ENCODE data around the gene LDLR. TPM values are rescaled to one million over a fixed set of nuclear protein-coding genes. Genes with fewer than 3 reads are reported as not detected.

LDLR gene
- polyA plus RNA-seq, 2 of the 4 experiments (the other 2 are of a cell fraction): 29.2 to 55.8 TPM

- WGBS (ENCODE audit: missing lambda C conversion rate): 86% methylated on average over 26 of the region's 26 CpGs
- no peak overlapping the region for H3K27ac ChIP-seq
- ChIA-PET POLR2A (no interaction called here), CTCF (interaction anchor here (1.1 kb wide), 1 partner anchor 131 kb away, joined by 3 read pairs; no protein-coding TSS in a partner anchor)
- ATAC-seq: no peak
- no peak overlapping the region for H3K4me2 ChIP-seq
- H3K9me3 ChIP-seq: no peaks in the 10 kb centered on the region
- no peak overlapping the region for H3K4me3 ChIP-seq
- no peak for FAIRE-seq
- TF ChIP-seq RNF2 (IDR thresholded peaks at IDR 0.05; ENCODE audit: borderline replicate concordance, low read depth) (no peak), ZFP36 (IDR thresholded peaks at IDR 0.05; ENCODE audit: borderline replicate concordance, partially characterized antibody) (no peak), CBX2 (IDR thresholded peaks at IDR 0.05; ENCODE audit: borderline replicate concordance, low read depth) (no peak), HEYL (CRISPR knock-in tag; IDR thresholded peaks at IDR 0.05) (no peak), POLR2AphosphoS2 (conservative IDR thresholded peaks at IDR 0.05; ENCODE audit: low read length) (no peak), SMC3 (IDR thresholded peaks at IDR 0.05) (no peak), FOXS1 (CRISPR knock-in tag; IDR thresholded peaks at IDR 0.05) (no peak), ELK1 (IDR thresholded peaks at IDR 0.05; ENCODE audit: low read depth, low read length) (no peak), JUNB (IDR thresholded peaks at IDR 0.05) (no peak), E2F6 (IDR thresholded peaks at IDR 0.05; ENCODE audit: borderline replicate concordance, low read depth) (no peak)
- H3K4me1 ChIP-seq: peaks cover 10% of the 10 kb centered on the region; the same call in 2 of the 3 replicates
- DNase-seq (ENCODE audit: low read depth in 1 of 2, low spot score in 1 of 2): no peak
Measured at GRCh38 chr19:11166281-11167142, 77.2 kb downstream of the LDLR start.

- Histone ChIP-seq H3K4me2 (peak overlapping the region; percentile 37; the same call in 2 of the 3 replicates), H3K4me1 (peaks cover 10% of the 10 kb centered on the region; the same call in 2 of the 3 replicates), H3K9me3 (no peaks in the 10 kb centered on the region), H3K27ac (peak overlapping the region; percentile 56 to 73), H3K4me3 (no peak overlapping the region)
- FAIRE-seq (no peak), DNase-seq (ENCODE audit: low read depth in 1 of 2, low spot score in 1 of 2) (peak; percentile 49 to 66), ATAC-seq (peak; percentile 85 to 87; a peak in 5 of 6 replicates)
- 24% methylated on average over 7 of the region's 7 CpGs for WGBS (ENCODE audit: missing lambda C conversion rate)
- ChIA-PET POLR2A (interaction anchor here (1.0 kb wide), 1 partner anchor 30 kb away, joined by 4 read pairs; no protein-coding TSS in a partner anchor), CTCF (interaction anchor here (0.8 to 1.8 kb wide), 3 partner anchors 30 to 43 kb away, joined by 3 to 4 read pairs (median 4); no protein-coding TSS in a partner anchor)
- no peak for TF ChIP-seq KDM5A (IDR thresholded peaks at IDR 0.05)
- TF ChIP-seq FOSB (CRISPR knock-in tag; IDR thresholded peaks at IDR 0.05): no peak
- TF ChIP-seq CHD2 (IDR thresholded peaks at IDR 0.05; ENCODE audit: low read length, partially characterized antibody): no peak
- TF ChIP-seq HEYL (CRISPR knock-in tag; IDR thresholded peaks at IDR 0.05): no peak
- TF ChIP-seq ELK1 (IDR thresholded peaks at IDR 0.05; ENCODE audit: low read depth, low read length): no peak
- TF ChIP-seq HOXB5 (CRISPR knock-in tag; IDR thresholded peaks at IDR 0.05): no peak
- no peak for TF ChIP-seq EP300 (IDR thresholded peaks at IDR 0.05)
- no peak for TF ChIP-seq PBX3 (IDR thresholded peaks at IDR 0.05)
- TF ChIP-seq CBX2 (IDR thresholded peaks at IDR 0.05; ENCODE audit: borderline replicate concordance, low read depth): no peak
- no peak for TF ChIP-seq REST (IDR thresholded peaks at IDR 0.05)
- no peak for TF ChIP-seq NPAS2 (CRISPR knock-in tag; IDR thresholded peaks at IDR 0.05; ENCODE audit: borderline replicate concordance)
- no peak for TF ChIP-seq HOXB13 (CRISPR knock-in tag; IDR thresholded peaks at IDR 0.05; ENCODE audit: low read depth)
- no peak for TF ChIP-seq ZFP36 (IDR thresholded peaks at IDR 0.05; ENCODE audit: borderline replicate concordance, partially characterized antibody)
- no peak for TF ChIP-seq JUNB (IDR thresholded peaks at IDR 0.05)
- TF ChIP-seq ESRRA (IDR thresholded peaks at IDR 0.05; ENCODE audit: borderline replicate concordance, low read length): no peak
- TF ChIP-seq SREBF2 (IDR thresholded peaks at IDR 0.05): no peak
- 0 out of 2 replicates have a peak, but pooled peaks have one; percentile 18 for TF ChIP-seq MAX (IDR thresholded peaks at IDR 0.05)
- TF ChIP-seq NFE2L2 (conservative IDR thresholded peaks at IDR 0.05; ENCODE audit: low read length): no peak
- TF ChIP-seq MAFK (IDR thresholded peaks at IDR 0.05; ENCODE audit: partially characterized antibody): peak; percentile 52
- no peak for TF ChIP-seq ATOH8 (CRISPR knock-in tag; IDR thresholded peaks at IDR 0.05; ENCODE audit: low read depth)
- no peak for TF ChIP-seq JUN (IDR thresholded peaks at IDR 0.05)
Measured at GRCh38 chr19:11168568-11168967, 79.3 kb downstream of the LDLR start.
